B cell (primary cell): Measurements from ENCODE around the gene CASR. TPM values are rescaled to one million over a fixed set of nuclear protein-coding genes. Genes with fewer than 3 reads are reported as not detected.

Experiments used
- ATAC-seq: fragments of 200-7000 bp; cut with Tn5 transposase; one replicate; pipeline ENCODE4 v1.10.0; 2021; ENCODE audit warnings: low read depth, mild to moderate bottlenecking, moderate number of reproducible peaks, moderate library complexity
- CTCF ChIA-PET: fragments of 350-600 bp; sonication (Branson Sonifier 250); formaldehyde crosslinking; loops from one replicate; lab custom pipeline; 2021; ENCODE audit warnings: antibody characterized with exemption, inconsistent platforms; lab: Charles Lee
- POLR2A ChIA-PET: fragments of 350-600 bp; sonication (Branson Sonifier 250); formaldehyde crosslinking; loops from one replicate; lab custom pipeline; 2021; ENCODE audit warnings: antibody characterized with exemption; lab: Charles Lee
- DNase-seq: peaks from one replicate; pipeline ENCODE4 v3.0.0; 2013
- H2AFZ ChIP-seq: 2 replicates; pipeline ENCODE4 v1.6.1; 2012; ENCODE audit warnings: mild to moderate bottlenecking, low read depth, low read length; ENCODE audit not compliant: insufficient read depth, poor library complexity, severe bottlenecking
- H3K27ac ChIP-seq, 2 donors: 1 replicate in 1 of 2; 2 replicates in 1 of 2; pipeline ENCODE4 v1.5.1; 2012 to 2013; ENCODE audit warnings: low read length in 2 of 2, mild to moderate bottlenecking in 2 of 2, moderate library complexity in 1 of 2
- H3K27me3 ChIP-seq, 4 experiments: fragments of 200-600 bp in 1 of 4; sonication (generic) in 1 of 4; replicated peaks in 1 of 4; 1 replicate in 2 of 4; 2 replicates in 2 of 4; pipeline versions ENCODE4 v1.6.1 to v1.7.0; 2013 to 2016; ENCODE audit warnings: low read length in 3 of 4, mild to moderate bottlenecking in 2 of 4, mixed read lengths in 1 of 4, moderate library complexity in 1 of 4; ENCODE audit not compliant: insufficient read depth in 4 of 4, control insufficient read depth in 3 of 4; ENCODE audit errors: control extremely low read depth in 1 of 4
- H3K36me3 ChIP-seq, 2 experiments: replicated peaks in 1 of 2; 1 replicate in 1 of 2; 2 replicates in 1 of 2; pipeline versions ENCODE4 v1.6.1 to v1.7.1; 2013; ENCODE audit warnings: low read length in 1 of 2; ENCODE audit not compliant: insufficient read depth in 2 of 2, control insufficient read depth in 1 of 2; ENCODE audit errors: control extremely low read depth in 1 of 2, extremely low read depth in 1 of 2
- H3K4me1 ChIP-seq, 2 donors: fragments of 200-600 bp in 1 of 2; sonication (generic) in 1 of 2; 1 replicate in 1 of 2; 2 replicates in 1 of 2; pipeline versions ENCODE4 v1.5.1 to v1.6.1; 2013 to 2017; ENCODE audit warnings: low read length in 2 of 2; ENCODE audit not compliant: control insufficient read depth in 2 of 2, insufficient read depth in 2 of 2
- H3K4me2 ChIP-seq: replicated peaks from 2 replicates; pipeline ENCODE3; 2012; ENCODE audit warnings: mild to moderate bottlenecking, low read depth, low read length; ENCODE audit not compliant: poor library complexity, severe bottlenecking
- H3K4me3 ChIP-seq, 5 experiments: fragments of 200-600 bp in 1 of 5; sonication (generic) in 1 of 5; 1 replicate in 3 of 5; 2 replicates in 2 of 5; pipeline versions ENCODE4 v1.5.1 to v1.7.0; 2011 to 2016; ENCODE audit warnings: low read length in 4 of 5, mild to moderate bottlenecking in 4 of 5, low read depth in 2 of 5, control low read depth in 1 of 5, moderate library complexity in 1 of 5; ENCODE audit not compliant: insufficient read depth in 1 of 5; ENCODE audit errors: control extremely low read depth in 1 of 5, extremely low read depth in 1 of 5
- H3K79me2 ChIP-seq: fragments of 200-600 bp; sonication (generic); one replicate; pipeline ENCODE4 v1.6.0; 2016; ENCODE audit warnings: low read length; ENCODE audit not compliant: control insufficient read depth, insufficient read depth
- H3K9ac ChIP-seq: fragments of 200-600 bp; sonication (generic); 2 replicates; pipeline ENCODE4 v1.6.1; 2017; ENCODE audit warnings: mild to moderate bottlenecking, low read length, moderate library complexity
- H3K9me3 ChIP-seq, 3 donors: one replicate each; pipeline versions ENCODE4 v1.6.1 to v1.7.1; 2013; ENCODE audit warnings: low read length in 2 of 3; ENCODE audit not compliant: control insufficient read depth in 2 of 3, insufficient read depth in 1 of 3; ENCODE audit errors: control extremely low read depth in 1 of 3
- H4K20me1 ChIP-seq: 2 replicates; pipeline ENCODE4 v1.6.0; 2012; ENCODE audit warnings: mild to moderate bottlenecking, low read length; ENCODE audit not compliant: insufficient read depth, control insufficient read depth, poor library complexity, severe bottlenecking
- H3K27ac Mint-ChIP-seq: one replicate; pipeline ENCODE4 v1.8.0; 2021; ENCODE audit warnings: mixed read lengths
- H3K27me3 Mint-ChIP-seq: one replicate; pipeline ENCODE4 v1.8.0; 2021; ENCODE audit warnings: mixed read lengths
- H3K4me1 Mint-ChIP-seq: one replicate; pipeline ENCODE4 v1.8.0; 2021; ENCODE audit warnings: mixed read lengths
- H3K4me3 Mint-ChIP-seq: one replicate; pipeline ENCODE4 v1.8.0; 2021; ENCODE audit warnings: mixed read lengths
- H3K9me3 Mint-ChIP-seq: one replicate; pipeline ENCODE4 v1.8.0; 2022; ENCODE audit warnings: mixed read lengths; ENCODE audit not compliant: insufficient read depth
- CTCF ChIP-seq: fragments of 200-600 bp; IDR thresholded peaks from one replicate; pipeline ENCODE4 v1.8.0; 2022; ENCODE audit warnings: antibody characterized with exemption, mild to moderate bottlenecking
- EZH2 ChIP-seq: IDR thresholded peaks from 2 replicates; pipeline ENCODE4 v1.6.1; 2012; ENCODE audit warnings: borderline replicate concordance, low read depth, mild to moderate bottlenecking, moderate library complexity, low read length; ENCODE audit not compliant: insufficient read depth, poor library complexity, severe bottlenecking
- WGBS: methylation state at CpG from one replicate; pipeline ENCODE4 v1.1.5; 2013; ENCODE audit warnings: missing lambda C conversion rate; ENCODE audit not compliant: insufficient coverage; 5-methylcytosine and 5-hydroxymethylcytosine counted together
- intact Hi-C: fragments of 100-400 bp; cut with micrococcal nuclease; formaldehyde crosslinking; loops from one replicate; pipeline ENCODE4 v1.10.0; 2022
- polyA plus RNA-seq: library from polyadenylated mRNA; depleted of rRNA; stranded (reverse); fragments of >200 nt; gene quantifications from 2 replicates; pipeline ENCODE4 v1.2.3, GENCODE V29; 2012
- total RNA-seq, 2 donors: library from RNA; stranded (reverse); fragments of 120-200 nt in 1 of 2; gene quantifications; 1 replicate in 1 of 2; 2 replicates in 1 of 2; pipeline versions ENCODE4 v1.2.3 to v1.2.4, GENCODE V29; 2013 to 2022

The CASR gene
- total and polyA plus RNA-seq, 2 donors (not counting 1 experiment from before 2014, with no cell fraction given), result not detected

- POLR2A ChIA-PET, result no interaction called here
- no peaks in the 10 kb centered on the region for H3K4me1 ChIP-seq
- no peak overlapping the region for H3K4me3 Mint-ChIP-seq
- H3K36me3 ChIP-seq, result no peaks in the 10 kb centered on the region
- CTCF ChIA-PET, result no interaction called here
- H3K9ac ChIP-seq, result no peak overlapping the region
- intact Hi-C loops, result no loop called here
- H3K4me2 ChIP-seq, result no peak overlapping the region
- H3K27me3 Mint-ChIP-seq, result peaks cover 3% of the 10 kb centered on the region
- no peaks in the 10 kb centered on the region for H4K20me1 ChIP-seq
- H3K27me3 ChIP-seq, result no peaks in the 10 kb centered on the region
- ATAC-seq (no peak), DNase-seq (no peak)
- H3K27ac Mint-ChIP-seq, result no peak overlapping the region
- H3K27ac ChIP-seq, result no peak overlapping the region
- no peak overlapping the region for H3K4me3 ChIP-seq
- H3K9me3 ChIP-seq, result peaks cover 0 to 13% (median 3%) of the 10 kb centered on the region in 3 donors
- TF ChIP-seq EZH2 (no peak), CTCF (no peak)
- 70% methylated on average over 3 of the region's 3 CpGs for WGBS
- no peaks in the 10 kb centered on the region for H3K79me2 ChIP-seq
- H3K9me3 Mint-ChIP-seq, result no peaks in the 10 kb centered on the region
- no peaks in the 10 kb centered on the region for H3K4me1 Mint-ChIP-seq
- no peak overlapping the region for H2AFZ ChIP-seq
These were observed 37.0 kb upstream of the CASR start for GRCh38 chr3:122146466-122146865.

DNA sequence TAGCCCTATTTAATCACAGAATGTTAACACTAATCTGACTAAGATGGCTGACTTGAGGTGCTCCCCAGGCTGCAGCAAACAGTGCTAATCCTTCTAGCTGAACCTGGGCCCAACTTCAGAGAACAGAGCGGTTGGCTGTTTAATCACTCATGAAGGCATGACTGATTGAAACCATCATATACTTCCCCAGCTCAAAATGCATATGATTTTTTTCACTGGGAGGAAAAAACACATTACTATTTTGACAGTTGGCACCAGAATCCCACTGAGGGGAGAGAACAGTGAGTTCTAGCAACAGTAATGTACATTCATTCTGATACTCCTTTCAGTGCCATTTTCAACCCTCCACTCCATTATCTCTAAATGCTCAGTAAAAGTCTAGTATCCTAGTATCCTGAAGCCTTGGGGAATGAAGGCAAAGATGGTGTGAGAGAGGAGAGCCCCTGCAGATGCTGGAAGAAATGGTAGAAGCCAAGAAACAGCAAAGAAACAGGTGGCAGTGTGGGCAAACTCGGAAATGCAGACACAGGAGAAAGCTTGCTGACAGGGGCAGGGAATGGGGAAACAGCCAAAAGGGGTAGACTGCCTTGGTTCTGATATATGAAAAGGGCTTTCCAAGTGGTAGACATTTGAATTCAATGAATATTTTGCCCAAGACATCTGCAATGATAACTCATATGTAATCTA lies 34.4 kb upstream of the CASR start:
- Mint-ChIP-seq H3K27me3 (no peaks in the 10 kb centered on the region), H3K4me3 (no peak overlapping the region), H3K4me1 (no peaks in the 10 kb centered on the region), H3K9me3 (no peaks in the 10 kb centered on the region), H3K27ac (no peak overlapping the region)
- Histone ChIP-seq H3K36me3 (no peaks in the 10 kb centered on the region), H3K27me3 (no peaks in the 10 kb centered on the region), H3K4me2 (no peak overlapping the region), H3K4me1 (no peaks in the 10 kb centered on the region), H3K27ac (no peak overlapping the region), H3K9ac (no peak overlapping the region), H3K79me2 (no peaks in the 10 kb centered on the region), H4K20me1 (no peaks in the 10 kb centered on the region), H3K9me3 (peaks cover 0 to 14% (median 7%) of the 10 kb centered on the region in 3 donors), H3K4me3 (no peak overlapping the region), H2AFZ (no peak overlapping the region)
- no peak for DNase-seq
- 35% methylated on average over 2 of the region's 2 CpGs for WGBS
- no peak for TF ChIP-seq EZH2
- TF ChIP-seq CTCF, result no peak
- ChIA-PET POLR2A (no interaction called here), CTCF (no interaction called here)
- intact Hi-C loops, result no loop called here
- no peak for ATAC-seq
